GM21381 (cell line): ENCODE measurements around the gene NAV2.

Experiments used
- ATAC-seq: cut with Tn5 transposase; IDR thresholded peaks from one replicate; pipeline ENCODE4 v1.9.1; 2021; ENCODE audit warnings: mild to moderate bottlenecking, moderate library complexity; ENCODE audit not compliant: unreplicated experiment

Gene NAV2

DNA sequence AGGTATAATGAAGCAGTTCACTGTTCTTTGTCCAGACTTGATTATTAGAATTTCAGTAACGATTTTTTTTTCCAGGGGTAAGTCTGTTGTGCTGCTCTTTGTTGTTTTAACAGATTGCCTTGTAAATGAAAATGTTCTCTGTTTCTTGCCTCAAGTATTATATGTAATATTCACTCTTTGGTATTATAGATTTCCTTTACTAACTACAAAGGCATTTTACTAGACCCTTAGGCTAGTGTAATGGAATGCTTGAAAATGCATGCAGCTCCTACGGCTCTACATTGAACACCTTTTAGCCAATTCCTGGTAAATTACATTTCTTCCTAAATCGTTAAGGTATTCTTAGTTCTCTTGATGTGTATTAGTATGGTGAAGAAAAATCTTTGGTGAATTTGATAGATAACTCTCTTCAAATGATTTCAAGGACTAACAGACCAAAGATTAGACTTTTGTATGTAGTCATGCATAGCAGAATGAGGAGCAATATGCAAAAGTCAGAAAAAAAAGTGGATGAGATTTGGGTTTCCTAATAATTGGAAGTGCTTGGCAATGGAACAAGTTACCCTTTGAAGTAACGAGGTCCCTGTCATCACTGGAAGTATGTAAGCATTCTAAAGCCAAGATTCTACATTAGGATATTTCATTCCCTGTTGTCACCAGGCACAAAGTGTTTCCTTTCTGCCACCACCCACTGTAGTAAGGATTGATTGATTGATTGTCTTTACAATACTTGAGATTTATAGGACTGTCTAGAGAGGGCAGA, 334.6 kb downstream of the NAV2 start:
- ATAC-seq, result no peak

GRCh38 chr11:20047769-20048154, 335.1 kb downstream of the NAV2 start:
- ATAC-seq, result no peak

DNA sequence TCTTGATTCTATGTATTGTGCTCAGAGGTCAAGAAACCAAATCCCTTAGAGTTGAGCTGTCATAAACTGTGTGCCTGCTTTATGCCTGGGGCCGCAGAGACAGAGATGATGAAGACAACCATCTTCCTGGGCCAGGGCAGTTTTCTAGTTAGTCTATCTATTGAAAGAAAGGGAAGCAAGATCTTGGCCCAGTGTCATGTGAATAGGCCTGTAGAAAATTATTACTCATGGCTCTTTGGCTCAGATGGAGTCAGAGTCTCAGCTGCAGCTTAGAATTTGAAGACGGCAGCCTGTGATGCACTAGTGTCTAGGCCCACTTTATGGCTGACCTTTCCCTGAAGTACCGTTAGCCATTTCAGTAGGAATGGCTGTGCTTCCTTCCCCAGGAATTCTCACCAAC, 335.6 kb downstream of the NAV2 start:
- ATAC-seq, result no peak

GRCh38 chr11:20048707-20049106, 336.1 kb downstream of the NAV2 start:
- no peak for ATAC-seq

DNA sequence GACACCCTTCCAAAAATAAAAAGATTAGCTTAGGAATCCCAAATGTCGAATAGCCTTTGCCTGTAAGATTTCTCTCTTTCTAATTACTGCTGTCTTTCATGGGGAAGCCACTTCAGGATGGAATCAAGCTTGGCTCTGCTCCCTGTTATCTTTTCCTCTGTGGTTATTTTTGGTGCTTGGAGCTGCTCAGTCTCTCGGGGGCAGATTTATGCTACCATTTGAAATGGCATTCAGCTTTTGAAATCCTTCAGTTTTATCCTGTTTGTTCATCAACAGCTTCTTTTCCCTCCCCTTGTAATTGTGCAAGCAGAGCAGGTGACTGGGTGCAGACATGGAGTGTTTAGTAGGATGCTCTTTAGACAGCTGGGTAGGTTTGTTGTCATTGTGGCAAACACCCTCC, 336.6 kb downstream of the NAV2 start:
- ATAC-seq, result no peak

GRCh38 chr11:20050048-20050447, 337.4 kb downstream of the NAV2 start:
- ATAC-seq, result no peak

DNA sequence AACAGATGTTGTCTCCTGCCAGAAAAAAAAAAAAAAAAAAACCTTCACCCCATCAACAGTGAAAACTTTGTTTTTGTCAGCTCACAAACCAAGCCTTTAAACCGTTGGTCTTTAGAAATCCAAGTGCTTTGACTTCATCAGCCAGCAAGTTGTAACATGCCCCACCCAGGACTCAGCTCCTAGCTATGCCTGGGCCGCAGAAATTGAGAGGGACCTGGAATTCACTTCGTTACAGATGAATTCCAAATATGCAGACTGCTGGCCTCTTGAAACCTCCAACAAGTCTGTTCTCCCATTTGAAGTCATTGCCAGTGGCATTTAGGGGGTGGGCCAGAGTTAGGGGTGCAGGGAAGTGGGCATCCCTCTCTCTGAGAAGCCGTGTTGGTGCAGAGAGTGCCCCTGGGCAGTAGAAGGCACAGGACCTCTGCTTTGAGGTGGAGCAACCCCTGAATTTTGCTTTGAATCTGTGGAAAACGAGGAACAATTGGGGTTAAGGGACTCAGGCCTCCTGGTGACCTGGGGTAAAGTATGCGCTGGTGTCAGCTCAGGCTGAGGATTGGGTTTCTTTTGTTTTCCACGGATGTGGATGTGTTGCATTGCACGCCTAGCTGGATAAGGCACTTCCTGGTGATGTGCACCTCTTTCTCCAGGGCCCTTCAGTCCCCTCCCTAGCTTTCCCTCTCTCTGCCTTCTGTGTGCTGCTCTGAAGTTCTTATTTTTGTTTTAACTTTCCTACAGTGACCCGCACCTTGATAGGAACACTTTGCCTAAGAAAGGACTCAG, 338.1 kb downstream of the NAV2 start:
- no peak for ATAC-seq

DNA sequence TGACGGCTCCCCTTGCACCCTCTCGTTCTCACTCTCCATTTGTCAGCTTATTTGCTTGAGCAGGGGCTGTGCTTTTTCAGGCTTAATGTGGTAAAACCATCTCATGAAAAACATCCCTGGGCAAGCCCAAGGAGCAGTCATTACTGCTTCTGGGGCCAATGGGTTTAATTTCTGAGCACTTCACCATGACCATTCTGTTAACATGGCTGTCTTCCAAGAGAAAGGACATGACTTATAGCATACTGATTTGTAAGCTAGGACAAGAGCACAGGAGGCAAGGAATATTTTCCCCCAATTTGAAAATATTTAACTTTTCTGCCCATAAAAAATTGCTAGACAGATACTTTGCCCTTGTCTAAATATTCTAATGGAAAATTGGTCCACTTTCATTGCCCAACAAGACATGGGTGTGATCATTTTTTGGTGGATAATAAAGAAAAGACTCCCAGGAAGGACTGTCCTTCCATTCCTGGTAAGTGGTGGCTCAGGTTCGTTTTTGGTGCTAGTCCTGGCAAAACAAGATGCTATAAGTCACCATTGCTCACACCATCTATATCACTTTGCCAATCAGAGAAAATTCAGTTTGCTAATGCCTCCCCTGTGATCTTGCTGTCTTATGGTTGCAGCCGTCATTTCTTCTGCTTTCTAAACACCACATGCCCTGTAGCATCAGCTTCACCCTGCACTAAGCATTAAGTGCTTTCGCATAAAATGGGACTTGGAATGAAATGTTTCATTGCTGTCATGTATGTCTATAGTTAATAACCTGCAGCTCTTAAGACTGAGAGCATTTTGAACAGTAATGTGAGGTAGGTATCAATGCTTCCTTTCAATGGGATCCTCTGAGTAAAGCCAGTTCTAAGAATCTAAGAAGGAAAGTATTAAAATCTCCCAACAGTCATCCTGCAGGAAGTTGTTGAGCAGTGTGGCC, 339.1 kb downstream of the NAV2 start:
- no peak for ATAC-seq

DNA sequence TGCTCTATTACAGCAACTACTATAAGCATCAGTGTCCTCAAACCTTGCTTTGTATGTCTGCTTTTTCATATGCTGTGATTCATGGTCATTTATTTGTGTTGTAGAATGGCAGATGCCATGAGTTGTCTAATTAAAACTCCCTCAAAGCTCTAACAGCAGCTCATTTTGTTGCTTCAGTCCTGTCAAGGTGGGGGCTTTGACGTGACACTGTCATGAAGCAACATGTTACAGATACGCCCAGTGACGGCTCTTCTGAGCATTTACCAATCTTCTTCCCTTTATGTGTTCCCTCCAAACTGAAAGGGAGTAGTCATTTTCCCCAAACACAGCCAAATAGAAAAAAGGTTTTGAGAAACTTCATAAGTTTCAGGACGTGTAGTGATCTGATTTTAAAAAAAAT, 340.9 kb downstream of the NAV2 start:
- ATAC-seq, result no peak

- ATAC-seq, result no peak
Observed at GRCh38 chr11:20054584-20054983, 341.9 kb downstream of the NAV2 start.

DNA sequence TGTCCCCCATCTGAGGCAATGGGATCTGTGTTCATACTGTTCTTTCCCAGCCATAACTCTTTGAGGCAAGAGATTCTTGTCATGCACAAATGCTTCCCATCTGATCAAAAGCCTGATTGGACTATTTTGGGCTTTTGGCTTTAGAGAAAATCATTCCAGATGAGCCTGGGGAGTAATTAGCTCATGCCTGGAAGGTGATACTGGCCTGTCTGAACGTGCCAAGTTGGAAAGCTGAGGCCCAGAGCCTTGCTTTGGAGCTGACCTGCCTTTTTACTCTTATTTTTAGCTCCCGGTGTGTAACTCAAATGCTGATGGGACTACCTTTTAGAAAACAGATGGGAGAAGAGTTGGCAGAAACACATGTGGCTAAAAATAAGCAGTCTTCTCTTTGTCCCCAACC, 342.7 kb downstream of the NAV2 start:
- ATAC-seq, result no peak

- no peak for ATAC-seq
Observed at GRCh38 chr11:20056109-20056949, 343.7 kb downstream of the NAV2 start.

- ATAC-seq, result no peak
Observed at GRCh38 chr11:20056950-20057943, 344.6 kb downstream of the NAV2 start.

DNA sequence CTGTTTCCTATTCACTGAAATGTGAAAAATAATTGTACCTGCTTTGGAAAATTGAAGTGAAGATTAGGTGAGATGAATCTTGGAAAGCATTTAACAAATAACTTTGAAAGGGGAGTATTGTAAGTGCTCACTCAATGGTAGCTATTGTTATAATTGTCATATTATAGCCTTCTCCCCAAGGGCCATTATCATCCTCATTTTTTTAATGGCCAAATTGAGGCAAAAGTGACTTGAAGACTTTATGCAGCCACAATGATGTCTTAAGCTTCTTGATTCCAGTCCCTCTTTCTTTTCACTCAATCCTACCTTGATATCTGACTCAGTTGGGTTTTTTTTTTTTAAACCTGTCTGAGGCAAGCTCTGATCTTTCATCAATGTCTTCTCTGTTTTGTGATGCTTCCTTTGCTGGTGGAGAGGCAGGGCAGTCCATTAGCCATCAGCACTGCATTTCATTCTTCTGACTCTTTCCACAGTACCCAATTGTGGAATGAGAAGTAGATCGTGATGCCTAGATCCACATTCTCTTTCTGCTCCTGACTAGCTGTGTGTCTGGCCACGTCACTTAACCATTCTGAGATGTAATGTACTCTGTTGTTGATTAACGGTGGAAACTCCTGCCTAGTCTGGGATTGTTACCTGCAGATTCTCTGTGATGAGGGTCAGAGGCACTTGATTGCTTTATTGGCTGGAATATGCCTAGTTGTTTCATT, 346.3 kb downstream of the NAV2 start:
- no peak for ATAC-seq

GRCh38 chr11:20059587-20060021, 347.0 kb downstream of the NAV2 start:
- ATAC-seq, result no peak

DNA sequence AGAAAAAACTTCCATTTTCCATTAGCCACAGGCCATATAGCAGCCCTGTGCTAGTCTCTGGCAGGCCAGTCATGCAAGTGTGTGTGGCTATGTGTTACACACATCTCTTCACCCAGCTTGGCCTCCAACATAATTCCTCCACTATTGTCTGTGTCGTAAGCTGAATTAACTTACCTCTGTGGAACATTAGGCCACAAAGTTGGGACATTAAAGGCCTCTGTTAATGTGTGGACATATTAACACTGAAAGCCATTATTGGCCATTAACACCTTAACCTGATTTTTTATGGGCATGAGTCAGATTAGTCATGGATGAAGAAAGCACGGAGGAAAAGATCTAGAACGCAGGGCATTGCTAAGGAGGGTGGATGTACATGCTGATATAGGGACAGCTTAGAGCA, 347.5 kb downstream of the NAV2 start:
- ATAC-seq, result no peak

- ATAC-seq, result no peak
Observed at GRCh38 chr11:20060647-20061205, 348.1 kb downstream of the NAV2 start.

DNA sequence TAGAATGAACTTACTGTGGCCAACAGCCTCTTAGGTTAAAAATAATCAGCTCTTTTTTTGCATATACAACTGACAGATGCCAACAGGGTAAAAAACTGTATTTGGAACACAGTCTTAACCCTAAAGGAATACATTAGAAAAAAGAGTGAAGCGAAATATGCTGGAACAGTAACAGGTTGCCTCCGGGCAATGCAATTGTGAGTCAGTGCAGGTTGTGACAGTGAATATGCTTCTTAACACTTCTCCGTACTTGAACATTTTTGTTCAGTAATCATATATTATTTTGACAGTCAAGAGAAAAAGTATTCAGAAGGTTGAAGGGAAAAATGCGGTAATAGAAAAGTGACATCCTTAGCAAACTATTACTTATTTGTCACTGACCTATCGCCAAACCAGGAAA, 349.1 kb downstream of the NAV2 start:
- no peak for ATAC-seq
